KOPT-K1 (cell line): ENCODE data around the gene AP1M2.

ENCODE experiments used
- H3K27ac ChIP-seq: fragments of 200-600 bp; sonication (generic); 2 replicates; pipeline ENCODE4 v1.5.1; 2016; ENCODE audit warnings: antibody characterized with exemption, mild to moderate bottlenecking, low read depth, low read length; ENCODE audit not compliant: poor library complexity, severe bottlenecking
- H3K36me3 ChIP-seq: fragments of 200-600 bp; sonication (generic); 2 replicates; pipeline ENCODE4 v1.5.1; 2017; ENCODE audit warnings: antibody characterized with exemption, mild to moderate bottlenecking, low read length, moderate library complexity; ENCODE audit not compliant: insufficient read depth
- H3K9me3 ChIP-seq: fragments of 200-600 bp; sonication (generic); 2 replicates; pipeline ENCODE4 v1.5.1; 2017; ENCODE audit warnings: antibody characterized with exemption, low read length, mild to moderate bottlenecking; ENCODE audit not compliant: insufficient read depth, poor library complexity, severe bottlenecking

Gene AP1M2

DNA sequence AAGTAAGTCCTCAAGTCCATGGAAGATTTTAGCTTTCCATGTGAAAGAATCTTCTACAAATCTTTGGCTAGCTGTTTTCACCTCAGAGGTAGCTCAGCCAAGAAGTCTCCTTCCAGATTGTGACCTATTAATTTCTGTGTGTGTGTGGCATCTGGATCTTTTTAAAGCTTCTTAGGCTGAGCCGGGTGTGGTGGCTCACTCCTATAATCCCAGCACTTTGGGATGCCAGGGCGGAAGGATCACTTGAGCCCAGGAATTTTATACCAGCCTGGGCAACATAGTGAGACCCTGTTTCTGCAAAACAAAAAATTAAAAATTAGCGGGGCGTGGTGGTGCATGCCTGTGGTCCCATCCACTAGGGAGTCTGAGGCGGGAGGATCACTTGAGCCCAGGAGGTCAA is 24.8 kb upstream of the AP1M2 start:
- no peaks in the 10 kb centered on the region for H3K9me3 ChIP-seq
- no peak overlapping the region for H3K27ac ChIP-seq
- no peaks in the 10 kb centered on the region for H3K36me3 ChIP-seq

DNA sequence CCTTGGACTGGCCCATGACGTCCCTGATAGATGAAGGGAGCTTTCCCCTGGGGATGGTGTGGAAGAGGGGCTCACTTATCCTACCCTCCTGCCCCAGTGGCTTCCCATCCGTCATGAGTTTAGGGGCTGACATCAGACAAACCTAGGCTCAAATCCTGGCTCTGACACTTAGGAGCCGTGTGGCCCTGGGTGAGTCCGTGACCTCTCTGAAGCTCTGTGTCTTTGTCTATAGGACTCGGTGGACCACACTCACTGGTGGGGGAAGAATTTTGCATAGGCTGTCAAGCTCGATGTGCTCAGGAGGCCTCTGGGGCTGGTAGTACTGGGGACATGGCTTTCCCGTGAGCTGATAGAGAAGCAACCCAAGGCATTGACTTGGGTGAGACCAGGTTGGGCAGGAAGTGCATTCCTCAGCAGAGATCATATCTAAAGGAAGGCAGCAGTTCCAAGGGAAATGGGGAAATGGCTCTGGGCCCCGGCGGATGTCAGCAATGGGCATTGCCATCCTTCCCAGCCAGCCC is 17.4 kb upstream of the AP1M2 start:
- no peaks in the 10 kb centered on the region for H3K9me3 ChIP-seq
- H3K27ac ChIP-seq, result peak overlapping the region; percentile 91

GRCh38 chr19:10603873-10604459 is 16.9 kb upstream of the AP1M2 start:
- H3K9me3 ChIP-seq, result no peaks in the 10 kb centered on the region
- H3K36me3 ChIP-seq, result no peaks in the 10 kb centered on the region
- H3K27ac ChIP-seq, result peak overlapping the region; percentile 91

More for the DNA sequence above, 17.4 kb upstream of the AP1M2 start:
- H3K36me3 ChIP-seq, result no peaks in the 10 kb centered on the region

GRCh38 chr19:10603084-10603872 is 16.2 kb upstream of the AP1M2 start:
- Histone ChIP-seq H3K36me3 (no peaks in the 10 kb centered on the region), H3K9me3 (no peaks in the 10 kb centered on the region), H3K27ac (peak overlapping the region; percentile 91)

- H3K27ac ChIP-seq, result peak overlapping the region; percentile 91
- no peaks in the 10 kb centered on the region for H3K9me3 ChIP-seq
Measured at GRCh38 chr19:10602330-10603083, 15.4 kb upstream of the AP1M2 start.

GRCh38 chr19:10601999-10602329 is 14.9 kb upstream of the AP1M2 start:
- Histone ChIP-seq H3K27ac (no peak overlapping the region), H3K9me3 (no peaks in the 10 kb centered on the region), H3K36me3 (no peaks in the 10 kb centered on the region)

More at GRCh38 chr19:10602330-10603083, 15.4 kb upstream of the AP1M2 start:
- no peaks in the 10 kb centered on the region for H3K36me3 ChIP-seq

DNA sequence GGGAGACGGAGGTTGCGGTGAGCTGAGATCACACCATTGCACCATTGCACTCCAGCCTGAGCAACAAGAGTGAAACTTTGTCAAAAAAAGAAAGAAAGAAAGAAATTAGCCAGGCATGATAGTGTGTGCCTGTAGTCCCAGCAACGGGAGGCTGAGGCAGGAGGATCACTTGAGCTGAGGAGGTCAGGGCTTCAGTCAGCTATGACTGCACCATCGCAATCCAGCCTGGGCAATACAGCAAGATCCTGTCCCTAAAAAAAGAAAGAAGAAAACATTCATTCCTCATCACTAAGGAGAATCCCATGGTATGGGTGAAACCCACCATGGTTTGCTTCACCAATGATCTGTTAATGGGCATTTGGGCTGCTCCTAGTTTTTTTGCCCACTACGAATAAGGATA is 13.0 kb upstream of the AP1M2 start:
- Histone ChIP-seq H3K27ac (no peak overlapping the region), H3K9me3 (no peaks in the 10 kb centered on the region), H3K36me3 (no peaks in the 10 kb centered on the region)

- Histone ChIP-seq H3K9me3 (no peaks in the 10 kb centered on the region), H3K27ac (no peak overlapping the region), H3K36me3 (no peaks in the 10 kb centered on the region)
Measured at GRCh38 chr19:10593820-10594637, 6.9 kb upstream of the AP1M2 start.

- no peaks in the 10 kb centered on the region for H3K36me3 ChIP-seq
- no peaks in the 10 kb centered on the region for H3K9me3 ChIP-seq
- H3K27ac ChIP-seq, result no peak overlapping the region
Measured at GRCh38 chr19:10593148-10593547, 6.0 kb upstream of the AP1M2 start.

DNA sequence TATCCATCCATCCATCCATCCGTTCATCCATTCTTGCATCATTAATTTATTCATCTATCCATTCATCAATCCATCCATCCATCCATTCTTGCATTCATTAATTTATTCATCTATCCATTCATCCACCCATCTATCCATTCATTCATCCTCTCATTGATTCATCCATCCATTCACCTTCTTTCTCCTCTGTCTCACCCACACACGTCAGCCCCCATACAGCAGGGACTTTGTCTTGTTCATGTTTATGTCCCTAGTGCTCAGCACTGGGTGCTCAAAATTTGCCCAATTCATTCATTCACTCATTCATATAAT is 683 bp upstream of the AP1M2 start:
- H3K9me3 ChIP-seq, result no peaks in the 10 kb centered on the region
- no peaks in the 10 kb centered on the region for H3K36me3 ChIP-seq
- H3K27ac ChIP-seq, result no peak overlapping the region

- no peaks in the 10 kb centered on the region for H3K36me3 ChIP-seq
- no peaks in the 10 kb centered on the region for H3K9me3 ChIP-seq
- no peak overlapping the region for H3K27ac ChIP-seq
Measured at GRCh38 chr19:10586396-10586795, 716 bp downstream of the AP1M2 start.

GRCh38 chr19:10583036-10583776 is 3.9 kb downstream of the AP1M2 start:
- Histone ChIP-seq H3K9me3 (no peaks in the 10 kb centered on the region), H3K36me3 (no peaks in the 10 kb centered on the region), H3K27ac (no peak overlapping the region)

GRCh38 chr19:10582091-10582490 is 5.0 kb downstream of the AP1M2 start:
- H3K9me3 ChIP-seq, result no peaks in the 10 kb centered on the region
- H3K27ac ChIP-seq, result no peak overlapping the region
- H3K36me3 ChIP-seq, result no peaks in the 10 kb centered on the region

DNA sequence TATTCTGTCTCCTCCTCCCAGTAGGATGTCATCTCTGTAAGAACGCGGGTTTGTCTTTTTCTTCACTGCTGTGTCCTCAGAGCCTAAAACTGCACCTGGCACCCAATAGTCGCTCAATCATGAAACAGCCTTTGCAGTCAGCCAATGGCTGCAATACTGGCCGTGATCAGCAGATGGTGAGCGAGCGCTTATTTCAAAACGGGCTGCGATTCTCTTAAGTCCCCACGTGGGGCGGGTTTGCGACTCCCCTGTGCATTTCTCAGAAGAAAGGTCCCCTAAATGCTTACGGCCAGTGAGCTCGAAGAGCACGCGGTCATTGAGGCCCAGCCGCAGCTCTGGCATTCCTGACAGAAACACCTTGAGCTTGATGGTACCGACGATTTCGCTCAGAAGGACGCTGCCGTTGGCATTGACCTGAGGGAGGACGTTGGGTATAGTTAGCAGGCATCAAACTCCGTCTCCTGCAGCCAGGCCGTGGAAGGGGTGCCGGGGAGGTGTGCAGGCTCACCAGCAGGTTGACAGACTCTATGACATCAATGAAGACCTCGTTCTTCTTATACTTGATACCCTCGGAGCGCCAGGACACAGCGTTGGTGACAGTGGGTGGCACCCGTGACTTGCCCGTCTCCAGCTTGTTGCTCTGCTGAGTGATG is 6.0 kb downstream of the AP1M2 start:
- Histone ChIP-seq H3K9me3 (no peaks in the 10 kb centered on the region), H3K36me3 (no peaks in the 10 kb centered on the region), H3K27ac (no peak overlapping the region)
